WTC11 (cell line): Measurements from ENCODE around the gene URI1. TPM values are rescaled to one million over a fixed set of nuclear protein-coding genes. Genes with fewer than 3 reads are reported as not detected.

Experiments
- ATAC-seq: fragments of 200-7000 bp; cut with Tn5 transposase; 2 replicates; pipeline ENCODE4 v1.10.0; 2021; ENCODE audit warnings: mild to moderate bottlenecking, moderate library complexity
- CTCF ChIA-PET: fragments of 300-600 bp; sonication (Branson Sonifier 250); formaldehyde crosslinking; loops from one replicate; lab custom pipeline; 2021; ENCODE audit warnings: antibody characterized with exemption; lab: Charles Lee
- POLR2A ChIA-PET: fragments of 350-600 bp; sonication (Branson Sonifier 250); formaldehyde crosslinking; loops from one replicate; lab custom pipeline; 2021; ENCODE audit warnings: antibody characterized with exemption; lab: Charles Lee
- DNase-seq: peaks from one replicate; pipeline ENCODE4 v3.0.0; 2021; ENCODE audit warnings: low spot score
- H3K27ac Mint-ChIP-seq: 2 replicates; pipeline ENCODE4 v1.8.0; 2021; ENCODE audit warnings: mixed read lengths
- H3K27me3 Mint-ChIP-seq: 2 replicates; pipeline ENCODE4 v1.8.0; 2021; ENCODE audit warnings: low read depth, mild to moderate bottlenecking, moderate library complexity, mixed read lengths
- H3K36me3 Mint-ChIP-seq: 2 replicates; pipeline ENCODE4 v1.8.0; 2021; ENCODE audit warnings: mixed read lengths
- H3K4me1 Mint-ChIP-seq: 2 replicates; pipeline ENCODE4 v1.8.0; 2022; ENCODE audit warnings: mixed read lengths
- H3K4me3 Mint-ChIP-seq: 2 replicates; pipeline ENCODE4 v1.8.0; 2021; ENCODE audit warnings: mild to moderate bottlenecking, moderate library complexity, mixed read lengths
- H3K9me3 Mint-ChIP-seq: 2 replicates; pipeline ENCODE4 v1.8.0; 2021; ENCODE audit warnings: mixed read lengths
- ARID4B ChIP-seq: sonication (generic); formaldehyde crosslinking; IDR thresholded peaks from 2 replicates; pipeline ENCODE4 v1.8.0; 2023; ENCODE audit warnings: missing genetic modification reagents, mild to moderate bottlenecking, borderline replicate concordance
- CDX4 ChIP-seq: fragments of 250-450 bp; sonication (Bioruptor Pico); IDR thresholded peaks from 2 replicates; pipeline ENCODE4 v1.9.0; 2021; ENCODE audit warnings: moderate library complexity, mild to moderate bottlenecking, inconsistent platforms, borderline replicate concordance
- CTCF ChIP-seq: fragments of 200-600 bp; IDR thresholded peaks from 2 replicates; pipeline ENCODE4 v1.8.0; 2022; ENCODE audit warnings: antibody characterized with exemption
- ELF4 ChIP-seq: sonication (generic); formaldehyde crosslinking; IDR thresholded peaks from 2 replicates; pipeline ENCODE4 v1.8.1; 2022; ENCODE audit warnings: low read depth, mild to moderate bottlenecking, moderate library complexity, missing genetic modification reagents
- EMX1 ChIP-seq: fragments of 250-450 bp; sonication (Bioruptor Pico); IDR thresholded peaks from 2 replicates; pipeline ENCODE4 v1.8.0; 2021; ENCODE audit warnings: mild to moderate bottlenecking
- FOXP1 ChIP-seq: sonication (generic); formaldehyde crosslinking; IDR thresholded peaks from 2 replicates; pipeline ENCODE4 v1.8.0; 2022; ENCODE audit warnings: missing genetic modification reagents, mild to moderate bottlenecking, moderate library complexity, borderline replicate concordance
- GTF2I ChIP-seq: fragments of 250-450 bp; sonication (Bioruptor Pico); conservative IDR thresholded peaks from 2 replicates; pipeline ENCODE4 v1.4.0; 2021; ENCODE audit warnings: mild to moderate bottlenecking
- MAX ChIP-seq: sonication (generic); formaldehyde crosslinking; IDR thresholded peaks from 2 replicates; pipeline ENCODE4 v1.8.0; 2022; ENCODE audit warnings: mild to moderate bottlenecking, missing genetic modification reagents
- NFATC4 ChIP-seq: fragments of 250-450 bp; sonication (Bioruptor Pico); IDR thresholded peaks from 2 replicates; pipeline ENCODE4 v1.9.0; 2021; ENCODE audit warnings: mild to moderate bottlenecking
- NR3C1 ChIP-seq: sonication (generic); formaldehyde crosslinking; conservative IDR thresholded peaks from 2 replicates; pipeline ENCODE4 v1.8.1; 2023; ENCODE audit warnings: low read depth, mild to moderate bottlenecking, missing genetic modification reagents
- PRDM15 ChIP-seq: sonication (generic); formaldehyde crosslinking; IDR thresholded peaks from 2 replicates; pipeline ENCODE4 v1.8.0; 2022; ENCODE audit warnings: missing genetic modification reagents
- RELA ChIP-seq: sonication (generic); formaldehyde crosslinking; IDR thresholded peaks from 2 replicates; pipeline ENCODE4 v1.8.1; 2022; ENCODE audit warnings: missing genetic modification reagents, mild to moderate bottlenecking, borderline replicate concordance
- TEAD1 ChIP-seq: sonication (generic); formaldehyde crosslinking; IDR thresholded peaks from 2 replicates; pipeline ENCODE4 v1.8.0; 2022; ENCODE audit warnings: mild to moderate bottlenecking, missing genetic modification reagents
- ZBTB21 ChIP-seq: sonication (generic); formaldehyde crosslinking; IDR thresholded peaks from 2 replicates; pipeline ENCODE4 v1.8.1; 2023; ENCODE audit warnings: mild to moderate bottlenecking, missing genetic modification reagents, borderline replicate concordance
- ZMAT4 ChIP-seq: fragments of 250-450 bp; sonication (Bioruptor Pico); IDR thresholded peaks from 2 replicates; pipeline ENCODE4 v1.9.0; 2021; ENCODE audit warnings: mild to moderate bottlenecking
- ZNF138 ChIP-seq: sonication (generic); formaldehyde crosslinking; conservative IDR thresholded peaks from 2 replicates; pipeline ENCODE4 v1.8.1; 2022; ENCODE audit warnings: mild to moderate bottlenecking, moderate library complexity, missing genetic modification reagents
- ZNF232 ChIP-seq: sonication (generic); formaldehyde crosslinking; IDR thresholded peaks from 2 replicates; pipeline ENCODE4 v1.8.0; 2022; ENCODE audit warnings: mild to moderate bottlenecking, missing genetic modification reagents
- ZNF263 ChIP-seq: sonication (generic); formaldehyde crosslinking; IDR thresholded peaks from 2 replicates; pipeline ENCODE4 v1.8.1; 2022; ENCODE audit warnings: low read depth, mild to moderate bottlenecking, moderate library complexity, missing genetic modification reagents
- ZNF671 ChIP-seq: fragments of 250-450 bp; sonication (Bioruptor Pico); IDR thresholded peaks from 2 replicates; pipeline ENCODE4 v1.8.0; 2021; ENCODE audit warnings: mild to moderate bottlenecking
- total RNA-seq: library from RNA; stranded (reverse); gene quantifications from 3 replicates; pipeline ENCODE4 v1.2.3, GENCODE V29; 2021

The URI1 gene
- total RNA-seq, 1 experiment from 2014 or later = 57.1 TPM

GRCh38 chr19:29908963-29909944, 32.8 kb upstream of the URI1 start:
- ATAC-seq (no peak), DNase-seq (no peak)
- Mint-ChIP-seq H3K9me3 (no peaks in the 10 kb centered on the region), H3K27me3 (no peaks in the 10 kb centered on the region; the same call in 1 of the 2 replicates), H3K4me1 (peaks cover 7% of the 10 kb centered on the region), H3K36me3 (no peaks in the 10 kb centered on the region), H3K4me3 (no peak overlapping the region), H3K27ac (no peak overlapping the region)
- TF ChIP-seq ZNF138 (CRISPR knock-in tag) = no peak
- TF ChIP-seq ZNF263 (CRISPR knock-in tag) = no peak
- no peak for TF ChIP-seq MAX (CRISPR knock-in tag)
- no peak for TF ChIP-seq ZMAT4 (CRISPR knock-in tag)
- TF ChIP-seq NR3C1 (CRISPR knock-in tag) = no peak
- no peak for TF ChIP-seq ZNF671 (CRISPR knock-in tag)
- TF ChIP-seq RELA (CRISPR knock-in tag) = no peak
- no peak for TF ChIP-seq CTCF
- no peak for TF ChIP-seq PRDM15
- no peak for TF ChIP-seq ZBTB21 (CRISPR knock-in tag)
- TF ChIP-seq CDX4 (CRISPR knock-in tag) = no peak
- ChIA-PET CTCF (no interaction called here), POLR2A (no interaction called here)

- POLR2A ChIA-PET = no interaction called here
- peaks cover 2% of the 10 kb centered on the region; the same call in 1 of the 2 replicates for H3K27me3 Mint-ChIP-seq
- no peaks in the 10 kb centered on the region for H3K9me3 Mint-ChIP-seq
- H3K4me3 Mint-ChIP-seq = no peak overlapping the region
- H3K4me1 Mint-ChIP-seq = no peaks in the 10 kb centered on the region
- no peaks in the 10 kb centered on the region for H3K36me3 Mint-ChIP-seq
- CTCF ChIA-PET = interaction anchor here (0.9 kb wide), 1 partner anchor 9 kb away, joined by 4 read pairs; no protein-coding TSS in a partner anchor
- no peak overlapping the region for H3K27ac Mint-ChIP-seq
- TF ChIP-seq ARID4B (CRISPR knock-in tag) (no peak), ZNF232 (no peak), GTF2I (no peak), ELF4 (CRISPR knock-in tag) (no peak), TEAD1 (CRISPR knock-in tag) (no peak), FOXP1 (CRISPR knock-in tag) (no peak), EMX1 (CRISPR knock-in tag) (no peak), ZMAT4 (CRISPR knock-in tag) (no peak), NFATC4 (CRISPR knock-in tag) (no peak), CDX4 (CRISPR knock-in tag) (no peak)
- TF ChIP-seq, all 79 proteins: peak for 0
- DNase-seq (no peak), ATAC-seq (no peak)
Observed at GRCh38 chr19:29914933-29915332, 27.1 kb upstream of the URI1 start.
